ENCODE measurements around the gene NOL6.

DNA sequence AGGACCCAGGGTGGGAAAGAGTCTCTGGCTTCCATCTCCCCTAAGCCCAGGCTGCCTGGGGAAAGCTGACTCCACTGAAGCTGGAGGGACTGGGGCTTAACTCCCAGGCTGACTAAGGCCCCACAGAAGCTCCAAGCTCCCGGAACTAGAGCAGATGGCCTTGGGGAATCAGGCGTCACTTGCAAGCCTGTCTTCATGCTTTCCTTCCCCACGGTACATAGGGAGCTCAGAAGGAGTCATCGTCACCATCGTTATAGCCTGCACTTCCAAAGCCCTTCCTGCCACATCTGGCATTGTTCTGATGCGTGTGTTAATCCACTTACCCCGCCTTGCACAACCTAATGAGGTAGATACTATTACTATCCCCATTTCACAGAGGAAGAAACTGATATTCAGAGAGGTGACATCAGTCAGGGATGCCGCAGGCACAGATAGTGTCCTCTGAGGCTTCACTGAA, 37.9 kb downstream of the NOL6 start:
- TF ChIP-seq, protein P1, sequence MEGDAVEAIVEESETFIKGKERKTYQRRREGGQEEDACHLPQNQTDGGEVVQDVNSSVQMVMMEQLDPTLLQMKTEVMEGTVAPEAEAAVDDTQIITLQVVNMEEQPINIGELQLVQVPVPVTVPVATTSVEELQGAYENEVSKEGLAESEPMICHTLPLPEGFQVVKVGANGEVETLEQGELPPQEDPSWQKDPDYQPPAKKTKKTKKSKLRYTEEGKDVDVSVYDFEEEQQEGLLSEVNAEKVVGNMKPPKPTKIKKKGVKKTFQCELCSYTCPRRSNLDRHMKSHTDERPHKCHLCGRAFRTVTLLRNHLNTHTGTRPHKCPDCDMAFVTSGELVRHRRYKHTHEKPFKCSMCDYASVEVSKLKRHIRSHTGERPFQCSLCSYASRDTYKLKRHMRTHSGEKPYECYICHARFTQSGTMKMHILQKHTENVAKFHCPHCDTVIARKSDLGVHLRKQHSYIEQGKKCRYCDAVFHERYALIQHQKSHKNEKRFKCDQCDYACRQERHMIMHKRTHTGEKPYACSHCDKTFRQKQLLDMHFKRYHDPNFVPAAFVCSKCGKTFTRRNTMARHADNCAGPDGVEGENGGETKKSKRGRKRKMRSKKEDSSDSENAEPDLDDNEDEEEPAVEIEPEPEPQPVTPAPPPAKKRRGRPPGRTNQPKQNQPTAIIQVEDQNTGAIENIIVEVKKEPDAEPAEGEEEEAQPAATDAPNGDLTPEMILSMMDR (conservative IDR thresholded peaks at IDR 0.05; ENCODE audit: low read depth in 2 of 2), result no peak
- no peak for TF ChIP-seq EZH2 (IDR thresholded peaks at IDR 0.05; ENCODE audit: low read depth, unreplicated experiment)

Measured in GM23338 (cell line).